T-helper 2 cell treated with Interferon-gamma antibody and Interleukin-4, amounts not matched to agents 5 μg/mL and 100 μg/mL, for 36 hours (primary cell): ENCODE data around the gene CACTIN.
"Not testable (repeated sequence)": the region's sequence is repeated elsewhere in the genome, so short reads cannot be mapped to it uniquely, and the experiment has no call there.

Experiments used
- DNase-seq: peaks from one replicate; pipeline ENCODE4 v3.0.0; 2021; ENCODE audit warnings: low spot score
- H3K27ac Mint-ChIP-seq: one replicate; pipeline ENCODE4 v1.8.0; 2021; ENCODE audit warnings: mild to moderate bottlenecking, mixed read lengths
- H3K27me3 Mint-ChIP-seq: one replicate; pipeline ENCODE4 v1.8.0; 2021; ENCODE audit warnings: low read depth, mixed read lengths
- H3K36me3 Mint-ChIP-seq: one replicate; pipeline ENCODE4 v1.8.0; 2021; ENCODE audit warnings: low read depth, mixed read lengths
- H3K4me1 Mint-ChIP-seq: one replicate; pipeline ENCODE4 v1.8.0; 2021; ENCODE audit warnings: low read depth, mixed read lengths
- H3K4me3 Mint-ChIP-seq: one replicate; pipeline ENCODE4 v1.8.0; 2022; ENCODE audit warnings: mild to moderate bottlenecking, moderate library complexity, mixed read lengths
- H3K9me3 Mint-ChIP-seq: one replicate; pipeline ENCODE4 v1.8.0; 2021; ENCODE audit warnings: mixed read lengths

CACTIN gene

DNA sequence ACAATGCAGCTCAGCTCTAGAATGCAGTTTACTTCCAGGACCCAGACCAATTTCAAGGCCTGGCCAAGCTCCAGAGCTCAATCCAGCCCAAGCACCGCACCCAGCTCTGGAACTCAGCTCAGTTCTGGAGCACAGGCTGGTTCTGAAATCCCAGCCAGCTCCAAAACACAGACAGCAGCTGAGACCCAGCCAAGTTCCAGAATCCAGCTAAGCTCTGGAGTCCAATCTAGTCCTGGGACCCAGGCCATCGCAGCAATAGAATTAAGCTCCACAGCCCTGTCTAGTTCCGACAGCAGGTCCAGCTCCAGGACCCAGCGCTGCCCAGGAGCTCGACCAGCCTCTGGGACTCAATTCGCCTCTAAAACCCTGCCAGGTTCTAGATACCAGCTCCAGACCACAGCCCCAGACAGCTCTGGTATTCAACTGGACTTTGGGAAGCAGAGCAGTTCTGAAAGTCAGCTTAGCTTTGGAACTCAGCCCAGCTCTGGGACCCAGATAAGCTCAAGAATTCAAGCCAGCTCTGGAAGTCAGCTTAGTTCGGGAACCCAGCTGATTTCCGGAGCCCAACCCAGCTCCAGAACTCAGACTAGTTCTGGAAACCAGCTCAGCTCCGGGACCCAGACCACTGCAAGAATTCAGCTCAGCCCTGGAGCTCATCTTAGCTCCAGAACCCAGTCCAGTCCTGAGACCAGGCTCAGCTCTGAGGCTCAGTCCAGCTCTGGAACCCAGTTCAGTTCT lies 34.5 kb downstream of the CACTIN start:
- Mint-ChIP-seq H3K9me3 (peaks cover 5% of the 10 kb centered on the region), H3K36me3 (no peaks in the 10 kb centered on the region), H3K27ac (no peak overlapping the region), H3K27me3 (no peaks in the 10 kb centered on the region), H3K4me1 (no peaks in the 10 kb centered on the region), H3K4me3 (no peak overlapping the region)
- no peak for DNase-seq

DNA sequence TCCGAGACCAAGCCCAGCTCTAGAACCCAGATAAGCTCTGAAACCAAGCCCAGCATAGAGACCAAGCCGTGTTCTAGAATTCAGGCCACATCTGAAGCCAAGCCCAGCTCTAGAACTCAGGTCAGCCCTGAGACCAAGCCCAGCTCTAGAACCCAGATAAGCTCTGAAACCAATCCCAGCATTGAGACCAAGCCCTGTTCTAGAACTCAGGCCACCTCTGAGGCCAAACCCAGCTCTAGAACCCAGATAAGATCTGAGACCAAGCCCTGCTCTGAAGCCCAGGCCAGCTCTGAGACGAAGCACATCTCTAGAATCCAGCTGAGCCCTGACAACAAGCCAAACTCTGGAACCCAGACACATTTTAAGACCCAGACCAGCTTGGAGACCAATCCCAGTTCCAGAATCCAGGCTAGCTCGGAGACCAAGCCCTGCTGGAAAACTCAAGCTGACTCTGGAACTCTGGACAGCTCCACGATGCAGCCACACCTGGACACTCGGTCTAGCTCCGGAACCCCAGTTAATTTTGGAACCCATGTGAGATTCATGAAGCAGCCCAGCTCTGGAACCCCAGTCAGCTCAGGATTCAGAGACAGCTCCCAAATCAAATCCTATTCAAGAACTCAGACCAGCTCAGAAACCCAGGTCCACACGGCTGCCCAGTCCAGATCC lies 35.5 kb downstream of the CACTIN start:
- no peak overlapping the region for H3K4me3 Mint-ChIP-seq
- no peaks in the 10 kb centered on the region for H3K36me3 Mint-ChIP-seq
- DNase-seq = no peak
- no peaks in the 10 kb centered on the region for H3K27me3 Mint-ChIP-seq
- H3K4me1 Mint-ChIP-seq = no peaks in the 10 kb centered on the region
- H3K9me3 Mint-ChIP-seq = peaks cover 5% of the 10 kb centered on the region
- H3K27ac Mint-ChIP-seq = no peak overlapping the region

- Mint-ChIP-seq H3K27me3 (no peaks in the 10 kb centered on the region), H3K9me3 (peaks cover 5% of the 10 kb centered on the region), H3K36me3 (no peaks in the 10 kb centered on the region), H3K27ac (no peak overlapping the region), H3K4me1 (no peaks in the 10 kb centered on the region), H3K4me3 (no peak overlapping the region)
- DNase-seq = no peak
Observed at GRCh38 chr19:3589949-3590348, 36.6 kb downstream of the CACTIN start.

DNA sequence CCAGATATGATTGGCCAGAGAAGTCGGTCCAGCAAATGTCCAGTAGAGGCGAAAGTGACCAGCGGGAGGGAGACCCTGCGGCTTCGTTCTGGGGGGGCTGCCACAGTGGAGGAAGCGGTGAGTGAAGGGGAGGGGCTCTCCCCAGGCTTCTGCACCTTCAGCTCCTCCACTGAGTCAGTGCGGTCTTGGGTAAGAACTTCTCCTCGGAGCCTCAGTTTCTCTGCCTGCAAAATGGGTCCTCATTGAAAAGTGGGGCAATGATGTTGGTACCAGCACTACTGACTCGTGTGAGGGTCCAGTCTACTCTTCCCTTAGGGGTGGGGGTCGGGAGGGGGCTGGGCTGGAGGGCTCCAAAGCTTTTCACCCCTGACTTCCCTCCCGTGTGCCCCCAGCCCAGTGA lies 37.2 kb downstream of the CACTIN start:
- H3K27me3 Mint-ChIP-seq = no peaks in the 10 kb centered on the region
- no peaks in the 10 kb centered on the region for H3K36me3 Mint-ChIP-seq
- peaks cover 5% of the 10 kb centered on the region for H3K9me3 Mint-ChIP-seq
- no peak overlapping the region for H3K27ac Mint-ChIP-seq
- no peaks in the 10 kb centered on the region for H3K4me1 Mint-ChIP-seq
- no peak for DNase-seq
- H3K4me3 Mint-ChIP-seq = no peak overlapping the region

- no peak overlapping the region for H3K27ac Mint-ChIP-seq
- peaks cover 5% of the 10 kb centered on the region for H3K9me3 Mint-ChIP-seq
- H3K4me3 Mint-ChIP-seq = no peak overlapping the region
- H3K27me3 Mint-ChIP-seq = no peaks in the 10 kb centered on the region
- no peaks in the 10 kb centered on the region for H3K36me3 Mint-ChIP-seq
- DNase-seq = no peak
- H3K4me1 Mint-ChIP-seq = no peaks in the 10 kb centered on the region
Observed at GRCh38 chr19:3586707-3587346, 39.8 kb downstream of the CACTIN start.

DNA sequence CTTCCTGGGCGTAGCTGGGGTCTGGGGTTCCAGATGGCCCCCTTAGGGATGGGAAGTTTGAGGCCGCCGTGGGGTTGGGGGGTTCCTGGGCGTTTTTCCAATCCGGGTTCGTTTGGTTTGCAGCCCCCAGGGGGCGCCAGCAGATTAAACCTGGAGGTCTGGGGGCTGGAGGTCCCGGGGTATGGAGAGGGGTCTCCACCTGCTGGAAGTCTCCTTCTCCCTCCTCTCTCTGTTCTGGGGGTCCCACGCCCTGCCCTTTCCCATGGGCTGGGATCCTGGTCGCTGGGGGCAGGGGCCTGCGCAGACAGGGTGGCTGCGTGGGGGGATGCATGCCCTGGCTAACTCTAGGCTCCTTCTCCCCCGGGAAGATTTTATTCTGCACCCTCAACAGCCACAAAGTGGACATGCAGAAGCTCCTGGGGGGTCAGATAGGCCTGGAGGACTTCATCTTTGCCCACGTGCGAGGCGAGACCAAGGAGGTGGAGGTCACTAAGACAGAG lies 40.4 kb downstream of the CACTIN start:
- H3K27ac Mint-ChIP-seq = no peak overlapping the region
- no peaks in the 10 kb centered on the region for H3K27me3 Mint-ChIP-seq
- no peak for DNase-seq
- H3K9me3 Mint-ChIP-seq = peaks cover 5% of the 10 kb centered on the region
- no peaks in the 10 kb centered on the region for H3K36me3 Mint-ChIP-seq
- H3K4me1 Mint-ChIP-seq = no peaks in the 10 kb centered on the region
- H3K4me3 Mint-ChIP-seq = no peak overlapping the region

DNA sequence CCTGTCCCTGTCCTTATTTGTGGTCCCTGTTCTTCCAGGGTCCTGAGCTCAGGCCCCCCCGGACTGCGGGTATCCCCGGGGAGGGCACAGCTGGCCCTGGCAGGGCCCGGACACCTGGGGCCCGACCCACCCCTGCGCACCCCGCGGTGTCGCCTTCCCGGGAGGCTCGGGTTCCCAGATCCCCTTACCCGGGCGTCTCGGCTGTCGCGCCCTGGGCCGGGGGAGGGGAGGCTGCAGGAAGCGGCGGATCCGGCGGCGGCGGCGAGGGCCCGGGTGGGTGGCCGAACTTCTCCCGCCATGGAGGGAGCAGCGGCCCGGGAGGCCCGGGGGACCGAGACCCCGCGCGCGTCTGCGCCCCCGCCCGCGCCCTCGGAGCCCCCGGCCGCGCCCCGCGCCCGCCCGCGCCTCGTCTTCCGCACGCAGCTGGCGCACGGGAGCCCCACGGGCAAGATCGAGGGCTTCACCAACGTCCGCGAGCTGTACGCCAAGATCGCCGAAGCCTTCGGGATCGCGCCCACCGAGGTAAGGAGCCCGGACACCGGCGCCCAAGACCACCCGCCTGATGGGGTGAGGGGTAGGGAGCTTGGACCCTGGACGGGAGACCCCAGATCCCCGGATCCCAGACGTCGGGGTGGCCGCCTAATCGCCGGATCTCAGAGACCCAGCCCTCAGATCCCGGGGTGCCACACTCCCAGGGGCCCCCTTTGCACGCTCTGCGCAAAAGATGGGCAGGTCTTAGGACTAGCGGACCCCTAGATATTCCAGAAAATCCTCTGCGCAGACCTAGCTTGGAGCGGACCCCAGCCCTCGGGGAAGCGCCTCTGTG lies 41.1 kb downstream of the CACTIN start, which contains the start of gene GIPC3:
Gene GIPC3, plus strand, starts transcription at position 178 of the 826 bp plus-strand sequence. Its CDS starts 120 bp downstream, at position 298.
- no peak within 1 kb of the TSS for H3K4me3 Mint-ChIP-seq
- no peaks in the 10 kb centered on the region for H3K27me3 Mint-ChIP-seq
- no peaks in the 10 kb centered on the region for H3K4me1 Mint-ChIP-seq
- no peaks in the 10 kb centered on the region for H3K36me3 Mint-ChIP-seq
- no peak for DNase-seq
- no peaks in the 10 kb centered on the region for H3K9me3 Mint-ChIP-seq
- H3K27ac Mint-ChIP-seq = no peak within 1 kb of the TSS

- not testable (repeated sequence) for H3K27ac Mint-ChIP-seq, H3K27me3 Mint-ChIP-seq, H3K4me3 Mint-ChIP-seq, H3K9me3 Mint-ChIP-seq, DNase-seq, H3K36me3 Mint-ChIP-seq, H3K4me1 Mint-ChIP-seq
Observed at GRCh38 chr19:3584036-3584802, 42.4 kb downstream of the CACTIN start.

GRCh38 chr19:3581792-3582191 lies 44.8 kb downstream of the CACTIN start:
- not testable (repeated sequence) for H3K9me3 Mint-ChIP-seq, DNase-seq, H3K4me3 Mint-ChIP-seq, H3K27me3 Mint-ChIP-seq, H3K27ac Mint-ChIP-seq, H3K4me1 Mint-ChIP-seq, H3K36me3 Mint-ChIP-seq

- no peak overlapping the region for H3K27ac Mint-ChIP-seq
- H3K4me3 Mint-ChIP-seq = no peak overlapping the region
- peaks cover 6% of the 10 kb centered on the region for H3K36me3 Mint-ChIP-seq
- DNase-seq = no peak
- no peaks in the 10 kb centered on the region for H3K9me3 Mint-ChIP-seq
- peaks cover 1% of the 10 kb centered on the region for H3K4me1 Mint-ChIP-seq
- H3K27me3 Mint-ChIP-seq = no peaks in the 10 kb centered on the region
Observed at GRCh38 chr19:3580156-3580934, 46.2 kb downstream of the CACTIN start.

DNA sequence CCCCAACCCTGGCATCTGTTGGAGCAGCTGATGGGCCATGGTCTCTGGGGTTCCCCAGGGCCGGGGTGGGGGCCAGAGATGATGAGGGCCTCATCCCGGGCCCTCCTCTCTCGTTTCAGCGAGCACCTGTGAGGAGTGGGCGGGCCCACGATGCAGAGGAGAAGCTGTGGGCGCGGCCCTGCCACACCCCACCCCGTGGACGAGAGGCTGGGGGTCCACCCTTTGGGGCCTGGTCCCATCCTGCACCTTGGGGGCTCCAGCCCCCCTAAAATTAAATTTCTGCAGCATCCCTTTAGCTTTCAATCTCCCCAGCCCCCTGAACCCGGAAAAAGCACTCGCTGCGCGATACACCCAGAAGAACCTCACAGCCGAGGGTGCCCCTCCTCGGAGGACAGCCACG lies 48.2 kb downstream of the CACTIN start:
- Mint-ChIP-seq H3K9me3 (no peaks in the 10 kb centered on the region), H3K27ac (no peak overlapping the region), H3K27me3 (no peaks in the 10 kb centered on the region), H3K4me3 (no peak overlapping the region), H3K36me3 (peaks cover 12% of the 10 kb centered on the region), H3K4me1 (peaks cover 3% of the 10 kb centered on the region)
- DNase-seq = no peak

DNA sequence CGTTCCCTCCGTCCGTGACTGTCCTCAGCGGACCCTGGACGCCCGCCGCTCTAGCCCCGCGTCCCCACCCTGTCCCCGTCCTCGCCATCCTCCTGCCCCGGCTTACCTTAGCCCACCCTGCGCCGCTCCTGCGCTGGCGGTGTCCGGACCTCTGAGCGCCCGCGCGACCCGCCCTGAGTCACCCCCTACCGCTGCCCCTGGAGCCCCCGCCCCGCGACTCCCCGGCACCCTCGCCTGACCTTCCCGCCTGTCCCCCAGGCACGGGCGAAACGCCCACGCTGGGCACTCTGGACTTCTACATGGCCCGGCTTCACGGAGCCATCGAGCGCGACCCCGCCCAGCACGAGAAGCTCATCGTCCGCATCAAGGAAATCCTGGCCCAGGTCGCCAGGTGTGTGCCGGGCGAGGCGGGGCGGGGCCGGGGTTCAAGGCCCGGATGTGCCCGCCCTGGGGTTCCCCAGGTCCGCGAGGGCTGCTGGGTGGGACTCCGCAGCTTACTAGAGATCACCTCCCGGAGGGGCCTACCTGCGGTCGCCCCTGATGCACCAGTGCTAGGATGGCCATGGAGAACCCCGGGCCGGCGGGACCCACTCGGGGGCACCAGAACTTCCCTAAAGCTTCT lies 48.8 kb downstream of the CACTIN start:
- H3K27me3 Mint-ChIP-seq = no peaks in the 10 kb centered on the region
- peaks cover 12% of the 10 kb centered on the region for H3K36me3 Mint-ChIP-seq
- no peak for DNase-seq
- no peak overlapping the region for H3K27ac Mint-ChIP-seq
- peaks cover 3% of the 10 kb centered on the region for H3K4me1 Mint-ChIP-seq
- no peaks in the 10 kb centered on the region for H3K9me3 Mint-ChIP-seq
- H3K4me3 Mint-ChIP-seq = no peak overlapping the region
